Stimulated activated CD4-positive, alpha-beta T cell treated with anti-CD3 and anti-CD28 coated beads, Interleukin-1b, Interleukin-23, amount 100 ng/mL, for 4 hours (primary cell): ENCODE data around the gene LILRA2.
"Not testable (repeated sequence)": the region's sequence is repeated elsewhere in the genome, so short reads cannot be mapped to it uniquely, and the experiment has no call there.

Source experiments
- DNase-seq, 2 donors: peaks; one replicate each; pipeline ENCODE4 v3.0.0-alpha.2; 2020; ENCODE audit warnings: low read depth in 2 of 2

LILRA2 gene

GRCh38 chr19:54573330-54573872, at the start of gene LILRA2:
Gene LILRA2 (plus strand): TSS chr19:54573790. CDS start chr19:54573879, 89 bp downstream.
- no peak for DNase-seq

GRCh38 chr19:54525636-54526035, 48.0 kb upstream of the LILRA2 start:
- no peak for DNase-seq

- no peak for DNase-seq
Observed at GRCh38 chr19:54526972-54527371, 46.6 kb upstream of the LILRA2 start.

- no peak for DNase-seq
Observed at GRCh38 chr19:54530866-54531265, 42.7 kb upstream of the LILRA2 start.

- DNase-seq: no peak
Observed at GRCh38 chr19:54532528-54532927, 41.1 kb upstream of the LILRA2 start.

- no peak for DNase-seq
Observed at GRCh38 chr19:54533476-54533875, 40.1 kb upstream of the LILRA2 start.

- no peak for DNase-seq
Observed at GRCh38 chr19:54534156-54534555, 39.4 kb upstream of the LILRA2 start.

DNA sequence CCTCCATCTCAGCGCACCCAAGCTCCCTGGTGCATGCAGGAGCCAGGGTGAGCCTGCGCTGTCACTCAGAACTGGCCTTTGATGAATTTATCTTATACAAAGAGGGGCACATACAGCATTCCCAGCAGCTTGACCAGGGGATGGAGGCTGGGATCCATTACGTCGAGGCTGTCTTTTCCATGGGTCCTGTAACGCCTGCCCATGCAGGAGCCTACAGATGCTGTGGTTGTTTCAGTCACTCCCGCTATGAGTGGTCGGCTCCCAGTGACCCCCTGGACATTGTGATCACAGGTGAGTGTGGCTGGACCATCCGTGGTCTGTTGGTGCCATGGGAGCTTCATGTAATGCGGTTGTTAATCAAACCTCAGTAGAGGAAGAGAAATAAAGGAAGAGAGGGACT, 38.0 kb upstream of the LILRA2 start:
- no peak for DNase-seq

DNA sequence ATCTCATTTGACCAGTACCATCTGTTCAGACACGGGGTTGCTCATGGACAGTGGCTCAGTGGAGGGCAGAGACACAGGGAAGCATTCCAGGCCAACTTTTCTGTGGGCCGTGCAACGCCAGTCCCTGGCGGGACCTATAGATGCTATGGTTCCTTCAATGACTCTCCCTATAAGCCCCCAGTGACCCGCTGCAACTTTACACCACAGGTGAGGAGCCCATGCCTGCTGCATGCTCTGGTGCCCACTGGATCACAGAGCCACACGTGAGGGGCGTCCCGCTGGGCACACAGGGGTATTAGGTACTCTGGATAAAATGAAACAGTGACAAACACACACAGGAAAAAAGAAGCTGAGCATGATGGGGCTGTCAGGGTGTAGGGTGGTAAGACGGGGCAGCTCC, 36.6 kb upstream of the LILRA2 start:
- DNase-seq: no peak

GRCh38 chr19:54541712-54542111, 31.9 kb upstream of the LILRA2 start:
- no peak for DNase-seq

- DNase-seq: no peak
Observed at GRCh38 chr19:54548806-54549205, 24.8 kb upstream of the LILRA2 start.

DNA sequence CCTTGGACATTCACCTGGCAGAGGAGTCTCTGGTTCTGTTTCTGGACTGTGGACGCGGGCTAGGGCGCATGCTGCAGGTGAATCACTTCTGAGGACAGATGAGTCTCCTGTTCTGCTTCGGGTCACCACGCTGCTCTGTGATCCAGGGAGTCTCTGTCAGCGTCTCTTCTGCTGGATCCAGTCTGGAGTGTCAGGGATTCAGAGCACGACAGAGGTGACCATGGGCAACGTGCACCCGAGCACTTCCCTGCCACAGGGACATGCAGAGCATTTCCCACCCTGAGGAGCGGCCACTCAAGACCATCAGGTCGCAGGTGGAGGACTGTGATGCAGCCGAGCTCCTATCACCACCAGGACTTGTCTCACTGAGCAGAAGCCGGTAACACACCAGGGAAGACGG, 24.4 kb upstream of the LILRA2 start:
- DNase-seq: no peak

GRCh38 chr19:54551293-54551692, 22.3 kb upstream of the LILRA2 start:
- no peak for DNase-seq

DNA sequence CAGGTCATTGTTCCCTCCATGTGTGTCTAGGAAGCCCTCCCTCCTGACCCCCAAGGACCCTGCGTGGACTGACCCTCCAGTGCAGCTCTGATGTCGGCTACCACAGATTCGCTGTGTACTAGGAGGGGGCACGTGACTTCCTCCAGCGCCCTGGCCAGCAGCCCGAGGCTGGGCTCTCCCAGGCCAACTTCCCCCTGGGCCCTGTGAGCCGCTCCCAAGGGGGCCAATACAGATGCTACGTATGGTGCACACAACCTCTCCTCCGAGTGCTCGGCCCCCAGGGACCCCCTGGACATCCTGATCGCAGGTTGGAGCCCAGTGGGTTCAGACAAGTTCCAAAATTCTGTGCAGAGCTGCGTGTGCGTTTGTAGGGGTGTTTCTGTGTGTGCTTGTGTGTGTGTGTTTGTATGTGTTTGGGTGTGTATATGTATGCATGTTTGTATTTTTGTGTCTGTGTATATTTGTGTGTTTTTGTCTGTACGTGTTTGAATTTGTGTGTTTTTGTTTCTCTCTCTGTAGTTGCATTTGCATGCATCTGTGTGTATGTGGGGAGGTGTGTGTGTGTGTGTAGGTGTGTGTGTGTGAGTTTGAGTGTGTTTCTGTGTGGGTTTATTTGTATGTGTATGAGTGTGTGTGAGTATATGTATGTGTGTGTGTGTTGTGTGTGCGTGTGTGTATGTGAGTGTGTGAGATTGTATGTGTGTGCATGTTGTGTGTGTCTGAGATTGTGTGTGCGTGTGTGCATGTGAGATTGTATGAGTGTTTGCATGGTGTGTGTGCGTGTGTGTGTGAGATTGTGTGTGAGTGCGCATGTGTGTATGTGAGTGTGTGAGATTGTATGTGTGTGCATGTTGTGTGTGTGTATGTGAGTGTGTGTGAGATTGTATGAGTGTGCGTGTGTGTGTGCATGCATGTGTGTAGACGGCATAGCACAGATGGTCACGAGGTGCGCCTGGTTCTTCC, 21.4 kb upstream of the LILRA2 start:
- DNase-seq: no peak

DNA sequence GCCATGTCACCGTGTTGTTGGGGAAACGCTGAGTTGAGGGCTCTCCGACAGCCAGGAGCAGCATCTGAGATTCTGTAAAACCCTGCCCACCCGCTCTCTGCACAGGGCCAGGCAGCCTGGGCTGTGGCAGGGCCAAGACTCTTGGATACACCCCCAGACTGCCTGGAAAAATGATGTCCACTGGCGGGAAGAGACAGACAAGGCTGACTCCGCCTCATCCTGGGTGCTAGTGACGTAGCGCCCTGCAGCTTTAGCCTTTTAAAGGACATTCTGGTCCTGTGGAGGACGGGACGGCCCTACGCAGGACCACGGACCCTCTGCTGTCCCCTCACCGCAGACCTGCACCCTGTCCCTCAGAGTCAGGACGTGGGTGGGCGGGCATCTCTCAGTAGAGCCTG, 20.7 kb upstream of the LILRA2 start:
- DNase-seq: no peak

DNA sequence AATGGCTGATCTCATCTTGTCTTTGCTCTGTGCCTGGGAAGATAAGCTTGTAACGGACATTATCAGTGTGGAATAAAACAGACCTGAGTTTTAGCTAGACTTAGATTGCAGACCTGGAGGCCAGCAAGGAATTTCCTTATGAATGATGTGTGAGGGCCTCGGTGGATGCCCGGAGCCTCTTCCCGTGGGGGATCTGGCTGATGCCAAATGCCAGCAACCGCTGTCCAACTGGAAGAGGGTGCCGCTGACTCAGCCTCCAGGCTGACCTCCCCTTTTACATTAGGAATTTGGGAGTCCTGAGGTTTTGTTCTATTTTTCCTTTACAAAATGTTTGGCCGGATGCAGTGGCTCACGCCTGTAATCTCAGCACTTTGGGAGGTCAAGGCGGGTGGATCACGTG, 19.6 kb upstream of the LILRA2 start:
- no peak for DNase-seq

DNA sequence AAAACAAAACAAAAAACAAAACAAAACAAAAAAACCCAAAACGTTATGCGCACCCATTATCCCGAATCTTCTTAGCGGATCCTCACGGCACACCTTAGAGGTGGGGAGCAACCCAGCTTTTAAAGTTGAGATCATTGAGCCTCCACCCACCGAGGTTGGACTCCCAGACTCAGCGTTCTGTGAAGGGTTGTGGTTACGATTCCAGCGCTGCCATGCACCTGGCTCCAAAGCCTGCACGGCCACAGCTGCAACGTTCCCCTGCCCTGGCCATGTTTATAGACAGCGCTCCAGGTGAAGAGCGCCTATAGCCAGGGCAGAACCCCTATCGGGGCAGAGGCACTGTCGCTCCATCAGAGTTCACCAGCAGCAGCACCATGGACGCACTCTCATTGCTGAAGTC, 18.7 kb upstream of the LILRA2 start:
- no peak for DNase-seq

DNA sequence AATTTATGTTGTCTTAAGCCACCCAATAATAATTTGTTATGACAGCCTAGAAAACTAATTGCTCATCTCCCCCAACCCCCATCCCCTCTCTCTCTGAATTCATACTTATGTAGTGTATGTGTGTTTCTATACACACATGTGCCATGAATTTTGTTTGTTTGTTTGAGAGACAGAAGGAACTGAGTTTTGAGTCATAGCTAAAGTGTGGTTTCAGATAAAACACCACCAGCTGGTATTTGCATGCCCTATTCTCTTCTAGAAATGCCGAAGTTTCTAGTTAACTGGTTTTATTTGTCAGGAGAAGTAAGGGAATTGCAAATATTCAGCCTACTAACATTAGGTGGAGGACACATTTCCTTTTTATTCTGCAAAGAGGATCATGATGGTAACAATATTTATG, 17.4 kb upstream of the LILRA2 start:
- DNase-seq: no peak

- no peak for DNase-seq
Observed at GRCh38 chr19:54558339-54558738, 15.3 kb upstream of the LILRA2 start.

DNA sequence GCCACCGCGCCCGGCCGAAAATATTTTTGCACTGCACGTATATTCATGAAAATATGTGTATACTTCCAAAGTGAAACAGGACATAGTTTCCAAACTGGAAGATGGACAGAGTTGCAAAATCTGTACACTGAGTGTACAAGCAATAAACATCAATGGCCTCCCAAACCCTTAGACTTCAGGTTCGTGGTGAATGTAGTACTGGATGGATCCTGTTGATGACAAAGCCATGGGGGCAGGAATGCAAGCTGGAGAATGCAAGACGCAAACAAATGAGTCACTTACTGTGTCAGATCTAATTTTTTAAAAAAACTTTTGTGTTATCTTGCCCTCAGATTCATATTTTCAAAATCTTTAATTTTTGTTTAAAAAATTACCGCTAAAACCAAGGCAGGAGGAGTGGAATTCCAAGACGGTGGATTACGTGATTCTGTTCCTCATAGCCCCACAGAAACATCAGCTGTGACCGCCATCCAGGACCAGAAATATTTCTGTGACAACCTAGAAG, 12.7 kb upstream of the LILRA2 start:
- DNase-seq: no peak

DNA sequence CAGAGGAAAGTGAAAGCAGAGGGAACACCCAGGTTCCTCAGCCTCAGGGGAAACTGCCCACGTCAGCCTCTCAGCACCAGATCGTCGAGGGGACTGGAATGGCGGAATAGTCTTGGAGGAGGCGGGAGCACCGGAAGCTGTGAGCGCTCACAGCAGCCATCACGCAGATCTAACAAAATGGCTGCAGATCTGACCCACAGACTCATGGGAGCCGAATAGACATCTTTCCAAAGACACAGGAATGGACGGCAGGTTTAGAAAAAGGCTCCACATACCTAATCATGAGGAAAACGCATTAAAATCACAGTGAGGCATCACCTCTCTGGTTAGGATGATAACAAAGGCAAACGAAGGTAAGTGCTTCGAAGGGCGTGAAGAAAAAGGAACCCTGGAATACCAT, 11.8 kb upstream of the LILRA2 start:
- no peak for DNase-seq

GRCh38 chr19:54563206-54563605, 10.4 kb upstream of the LILRA2 start:
- DNase-seq: not testable (repeated sequence)

DNA sequence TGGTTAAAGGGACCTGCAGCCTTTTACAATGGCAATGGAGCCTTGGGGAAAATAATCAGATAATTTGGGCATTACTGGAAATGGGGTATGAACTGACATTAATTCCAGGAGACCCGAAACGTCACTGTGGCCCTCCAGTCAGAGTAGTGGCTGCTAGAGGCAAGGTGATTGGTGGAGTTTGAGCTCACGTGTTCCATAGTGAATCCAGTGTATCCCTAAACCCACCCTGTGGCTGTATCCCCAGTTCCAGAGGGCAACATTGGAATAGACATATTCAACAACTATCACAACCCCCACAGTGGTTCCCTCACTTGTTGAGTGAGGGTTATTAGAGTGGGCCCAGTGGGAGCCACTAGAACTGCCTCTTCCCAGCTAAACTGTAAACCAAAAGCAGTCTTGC, 3.3 kb upstream of the LILRA2 start:
- no peak for DNase-seq
